GM23338 (cell line): Measurements from ENCODE around the gene SUCLG2. TPM values are rescaled to one million over a fixed set of nuclear protein-coding genes. Genes with fewer than 3 reads are reported as not detected.

Experiments used
- ATAC-seq: fragments of 200-7000 bp; cut with Tn5 transposase; 3 replicates; pipeline ENCODE4 v1.9.1; 2020
- DNase-seq: peaks from one replicate; pipeline ENCODE4 v3.0.0-alpha.2; 2015; ENCODE audit warnings: low spot score
- H2AFZ ChIP-seq: fragments of 200-600 bp; sonication (generic); 2 replicates; pipeline ENCODE4 v1.8.0; 2016; ENCODE audit warnings: antibody characterized with exemption, mild to moderate bottlenecking, moderate library complexity
- H3F3A ChIP-seq: fragments of 200-600 bp; sonication (generic); replicated peaks from 2 replicates; pipeline ENCODE4 v1.8.0; 2017; ENCODE audit warnings: antibody characterized with exemption, mixed run types, low read depth
- H3K27ac ChIP-seq: fragments of 200-600 bp; sonication (generic); 2 replicates; pipeline ENCODE4 v1.6.1; 2016; ENCODE audit warnings: low read depth
- H3K27me3 ChIP-seq: fragments of 200-600 bp; sonication (generic); 2 replicates; pipeline ENCODE4 v1.8.0; 2016; ENCODE audit warnings: mild to moderate bottlenecking, mixed run types, moderate library complexity; ENCODE audit not compliant: insufficient read depth
- H3K36me3 ChIP-seq: fragments of 200-600 bp; sonication (generic); 2 replicates; pipeline ENCODE4 v1.8.0; 2016; ENCODE audit warnings: mild to moderate bottlenecking; ENCODE audit not compliant: insufficient read depth
- H3K4me1 ChIP-seq: fragments of 200-600 bp; sonication (generic); 2 replicates; pipeline ENCODE4 v1.8.0; 2016; ENCODE audit warnings: mild to moderate bottlenecking, moderate library complexity; ENCODE audit not compliant: insufficient read depth
- H3K4me2 ChIP-seq: fragments of 200-600 bp; sonication (generic); 2 replicates; pipeline ENCODE4 v1.7.1; 2017; ENCODE audit warnings: mixed run types
- H3K4me3 ChIP-seq: fragments of 200-600 bp; sonication (generic); 2 replicates; pipeline ENCODE4 v1.6.1; 2016; ENCODE audit warnings: mixed run types
- H3K79me2 ChIP-seq: fragments of 200-600 bp; sonication (generic); replicated peaks from 2 replicates; pipeline ENCODE4 v1.8.0; 2017; ENCODE audit warnings: mild to moderate bottlenecking; ENCODE audit not compliant: insufficient read depth
- H3K9me2 ChIP-seq: fragments of 200-600 bp; sonication (generic); 2 replicates; pipeline ENCODE4 v1.8.0; 2017; ENCODE audit not compliant: insufficient read depth
- H4K20me1 ChIP-seq: fragments of 200-600 bp; sonication (generic); replicated peaks from 2 replicates; pipeline ENCODE4 v1.8.0; 2017; ENCODE audit warnings: mild to moderate bottlenecking; ENCODE audit not compliant: insufficient read depth
- H3K27ac Mint-ChIP-seq: 2 replicates; pipeline ENCODE4 v1.8.0; 2020; ENCODE audit warnings: inconsistent platforms, mild to moderate bottlenecking, moderate library complexity, mixed read lengths
- H3K27me3 Mint-ChIP-seq: 3 replicates; pipeline ENCODE4 v1.8.0; 2022; ENCODE audit warnings: low read depth, mild to moderate bottlenecking, moderate library complexity, mixed read lengths, inconsistent platforms; ENCODE audit not compliant: insufficient read depth, poor library complexity
- H3K36me3 Mint-ChIP-seq: 3 replicates; pipeline ENCODE4 v1.8.0; 2021; ENCODE audit warnings: low read depth, mild to moderate bottlenecking, inconsistent platforms, moderate library complexity, mixed read lengths
- H3K4me1 Mint-ChIP-seq: 3 replicates; pipeline ENCODE4 v1.8.0; 2020; ENCODE audit warnings: mild to moderate bottlenecking, inconsistent platforms, mixed read lengths
- H3K4me3 Mint-ChIP-seq: 3 replicates; pipeline ENCODE4 v1.8.0; 2021; ENCODE audit warnings: moderate library complexity, mild to moderate bottlenecking, inconsistent platforms, mixed read lengths
- H3K9me3 Mint-ChIP-seq: 3 replicates; pipeline ENCODE4 v1.8.0; 2020; ENCODE audit warnings: moderate library complexity, mild to moderate bottlenecking, inconsistent platforms, mixed read lengths
- CREB1 ChIP-seq: fragments of 250-450 bp; sonication (Bioruptor Pico); IDR thresholded peaks from 2 replicates; pipeline ENCODE4 v1.5.0; 2020; ENCODE audit warnings: low read depth, mild to moderate bottlenecking, moderate library complexity
- EZH2phosphoT487 ChIP-seq: fragments of 200-600 bp; sonication (generic); IDR thresholded peaks from one replicate; pipeline ENCODE4 v1.8.1; 2018; ENCODE audit warnings: antibody characterized with exemption; ENCODE audit not compliant: unreplicated experiment
- NANOG ChIP-seq: IDR thresholded peaks from 2 replicates; pipeline ENCODE4 v1.6.1; 2016; ENCODE audit warnings: antibody characterized with exemption, borderline replicate concordance
- POLR2AphosphoS5 ChIP-seq: IDR thresholded peaks from 2 replicates; pipeline ENCODE4 v1.6.1; 2016; ENCODE audit warnings: antibody characterized with exemption, low read depth
- REST ChIP-seq: IDR thresholded peaks from one replicate; pipeline ENCODE4 v1.6.1; 2018; ENCODE audit warnings: antibody characterized with exemption; ENCODE audit not compliant: unreplicated experiment
- STAT1 ChIP-seq: IDR thresholded peaks from one replicate; pipeline ENCODE4 v1.6.1; 2016; ENCODE audit warnings: antibody characterized with exemption; ENCODE audit not compliant: unreplicated experiment
- ZNF331 ChIP-seq: fragments of 250-450 bp; sonication (Bioruptor Pico); IDR thresholded peaks from 2 replicates; pipeline ENCODE4 v1.5.0; 2020; ENCODE audit warnings: low read depth, mild to moderate bottlenecking, moderate library complexity
- polyA plus RNA-seq: library from polyadenylated mRNA; unstranded; fragments of >200 nt; fragmentation: Nextera tagmentation; extraction: Ambion mirVana; gene quantifications from 2 replicates; pipeline ENCODE4 v1.2.1, GENCODE V29; 2016
- total RNA-seq: library from RNA; depleted of rRNA; stranded (reverse); fragments of >200 nt; shearing (Covaris generic); gene quantifications from 2 replicates; pipeline ENCODE4 v1.2.3, GENCODE V29; 2014
- TF ChIP-seq, protein P1 (sequence below): fragments of 250-450 bp; sonication (Bioruptor Pico); IDR thresholded peaks from 2 replicates; pipeline ENCODE4 v1.5.0; 2020; ENCODE audit warnings: mild to moderate bottlenecking, moderate library complexity

SUCLG2 gene
- total and polyA plus RNA-seq, 2 experiments from 2014 or later: 29.3 to 39.0 TPM

GRCh38 chr3:67423722-67424121, 230.7 kb downstream of the SUCLG2 start:
- no peak overlapping the region for H3K4me3 Mint-ChIP-seq
- no peak overlapping the region for H2AFZ ChIP-seq

More at GRCh38 chr3:67423722-67424121, 230.7 kb downstream of the SUCLG2 start:
- Mint-ChIP-seq H3K36me3 (peaks cover 27% of the 10 kb centered on the region; the same call in 2 of the 3 replicates), H3K27ac (no peak overlapping the region), H3K9me3 (peaks cover 19% of the 10 kb centered on the region; the same call in 2 of the 3 replicates), H3K4me1 (peaks cover 13% of the 10 kb centered on the region), H3K27me3 (peaks cover 2% of the 10 kb centered on the region)
- Histone ChIP-seq H3K4me3 (no peak overlapping the region), H3K36me3 (no peaks in the 10 kb centered on the region), H3K79me2 (no peaks in the 10 kb centered on the region), H3F3A (no peaks in the 10 kb centered on the region), H3K4me2 (no peak overlapping the region), H3K9me2 (no peaks in the 10 kb centered on the region; the same call in none of the 2 replicates), H3K4me1 (peaks cover 16% of the 10 kb centered on the region), H4K20me1 (no peaks in the 10 kb centered on the region), H3K27ac (no peak overlapping the region), H3K27me3 (no peaks in the 10 kb centered on the region)
- no peak for ATAC-seq
- TF ChIP-seq NANOG: no peak
- no peak for TF ChIP-seq CREB1 (CRISPR knock-in tag)
- TF ChIP-seq POLR2AphosphoS5: no peak
- no peak for TF ChIP-seq EZH2phosphoT487
- TF ChIP-seq ZNF331 (CRISPR knock-in tag): no peak
- TF ChIP-seq REST: no peak
- TF ChIP-seq STAT1: no peak
- TF ChIP-seq, protein P1, sequence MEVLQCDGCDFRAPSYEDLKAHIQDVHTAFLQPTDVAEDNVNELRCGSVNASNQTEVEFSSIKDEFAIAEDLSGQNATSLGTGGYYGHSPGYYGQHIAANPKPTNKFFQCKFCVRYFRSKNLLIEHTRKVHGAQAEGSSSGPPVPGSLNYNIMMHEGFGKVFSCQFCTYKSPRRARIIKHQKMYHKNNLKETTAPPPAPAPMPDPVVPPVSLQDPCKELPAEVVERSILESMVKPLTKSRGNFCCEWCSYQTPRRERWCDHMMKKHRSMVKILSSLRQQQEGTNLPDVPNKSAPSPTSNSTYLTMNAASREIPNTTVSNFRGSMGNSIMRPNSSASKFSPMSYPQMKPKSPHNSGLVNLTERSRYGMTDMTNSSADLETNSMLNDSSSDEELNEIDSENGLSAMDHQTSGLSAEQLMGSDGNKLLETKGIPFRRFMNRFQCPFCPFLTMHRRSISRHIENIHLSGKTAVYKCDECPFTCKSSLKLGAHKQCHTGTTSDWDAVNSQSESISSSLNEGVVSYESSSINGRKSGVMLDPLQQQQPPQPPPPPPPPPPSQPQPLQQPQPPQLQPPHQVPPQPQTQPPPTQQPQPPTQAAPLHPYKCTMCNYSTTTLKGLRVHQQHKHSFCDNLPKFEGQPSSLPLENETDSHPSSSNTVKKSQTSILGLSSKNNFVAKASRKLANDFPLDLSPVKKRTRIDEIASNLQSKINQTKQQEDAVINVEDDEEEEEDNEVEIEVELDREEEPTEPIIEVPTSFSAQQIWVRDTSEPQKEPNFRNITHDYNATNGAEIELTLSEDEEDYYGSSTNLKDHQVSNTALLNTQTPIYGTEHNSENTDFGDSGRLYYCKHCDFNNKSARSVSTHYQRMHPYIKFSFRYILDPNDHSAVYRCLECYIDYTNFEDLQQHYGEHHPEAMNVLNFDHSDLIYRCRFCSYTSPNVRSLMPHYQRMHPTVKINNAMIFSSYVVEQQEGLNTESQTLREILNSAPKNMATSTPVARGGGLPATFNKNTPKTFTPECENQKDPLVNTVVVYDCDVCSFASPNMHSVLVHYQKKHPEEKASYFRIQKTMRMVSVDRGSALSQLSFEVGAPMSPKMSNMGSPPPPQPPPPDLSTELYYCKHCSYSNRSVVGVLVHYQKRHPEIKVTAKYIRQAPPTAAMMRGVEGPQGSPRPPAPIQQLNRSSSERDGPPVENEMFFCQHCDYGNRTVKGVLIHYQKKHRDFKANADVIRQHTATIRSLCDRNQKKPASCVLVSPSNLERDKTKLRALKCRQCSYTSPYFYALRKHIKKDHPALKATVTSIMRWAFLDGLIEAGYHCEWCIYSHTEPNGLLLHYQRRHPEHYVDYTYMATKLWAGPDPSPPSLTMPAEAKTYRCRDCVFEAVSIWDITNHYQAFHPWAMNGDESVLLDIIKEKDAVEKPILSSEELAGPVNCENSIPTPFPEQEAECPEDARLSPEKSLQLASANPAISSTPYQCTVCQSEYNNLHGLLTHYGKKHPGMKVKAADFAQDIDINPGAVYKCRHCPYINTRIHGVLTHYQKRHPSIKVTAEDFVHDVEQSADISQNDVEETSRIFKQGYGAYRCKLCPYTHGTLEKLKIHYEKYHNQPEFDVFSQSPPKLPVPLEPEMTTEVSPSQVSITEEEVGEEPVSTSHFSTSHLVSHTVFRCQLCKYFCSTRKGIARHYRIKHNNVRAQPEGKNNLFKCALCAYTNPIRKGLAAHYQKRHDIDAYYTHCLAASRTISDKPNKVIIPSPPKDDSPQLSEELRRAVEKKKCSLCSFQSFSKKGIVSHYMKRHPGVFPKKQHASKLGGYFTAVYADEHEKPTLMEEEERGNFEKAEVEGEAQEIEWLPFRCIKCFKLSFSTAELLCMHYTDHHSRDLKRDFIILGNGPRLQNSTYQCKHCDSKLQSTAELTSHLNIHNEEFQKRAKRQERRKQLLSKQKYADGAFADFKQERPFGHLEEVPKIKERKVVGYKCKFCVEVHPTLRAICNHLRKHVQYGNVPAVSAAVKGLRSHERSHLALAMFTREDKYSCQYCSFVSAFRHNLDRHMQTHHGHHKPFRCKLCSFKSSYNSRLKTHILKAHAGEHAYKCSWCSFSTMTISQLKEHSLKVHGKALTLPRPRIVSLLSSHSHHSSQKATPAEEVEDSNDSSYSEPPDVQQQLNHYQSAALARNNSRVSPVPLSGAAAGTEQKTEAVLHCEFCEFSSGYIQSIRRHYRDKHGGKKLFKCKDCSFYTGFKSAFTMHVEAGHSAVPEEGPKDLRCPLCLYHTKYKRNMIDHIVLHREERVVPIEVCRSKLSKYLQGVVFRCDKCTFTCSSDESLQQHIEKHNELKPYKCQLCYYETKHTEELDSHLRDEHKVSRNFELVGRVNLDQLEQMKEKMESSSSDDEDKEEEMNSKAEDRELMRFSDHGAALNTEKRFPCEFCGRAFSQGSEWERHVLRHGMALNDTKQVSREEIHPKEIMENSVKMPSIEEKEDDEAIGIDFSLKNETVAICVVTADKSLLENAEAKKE (CRISPR knock-in tag): no peak
- DNase-seq: no peak
